GM19455 (cell line): ENCODE data around the gene ARHGAP8.

ENCODE experiments used
- ATAC-seq: cut with Tn5 transposase; IDR thresholded peaks from one replicate; pipeline ENCODE4 v1.9.1; 2021; ENCODE audit not compliant: unreplicated experiment

The ARHGAP8 gene

DNA sequence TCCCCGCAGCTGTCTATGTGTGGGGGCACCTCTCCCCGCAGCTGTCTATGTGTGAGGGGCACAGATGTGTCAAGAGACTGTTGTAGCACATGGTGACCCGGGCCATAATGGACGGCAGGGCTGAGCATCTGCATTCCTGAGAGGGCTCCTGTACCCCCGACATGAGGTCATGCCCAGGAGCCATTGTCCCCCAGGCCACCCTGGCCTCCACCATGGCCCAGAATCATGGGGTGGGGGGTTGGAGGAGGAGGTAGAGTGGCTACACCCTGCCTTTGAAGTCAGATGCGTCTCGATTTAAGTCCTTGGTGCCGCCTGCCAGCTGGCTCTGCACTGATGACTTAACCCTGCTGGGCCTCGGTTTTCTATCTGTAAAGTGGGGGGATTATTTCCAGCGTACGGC, 49.1 kb downstream of the ARHGAP8 start:
- ATAC-seq: no peak

DNA sequence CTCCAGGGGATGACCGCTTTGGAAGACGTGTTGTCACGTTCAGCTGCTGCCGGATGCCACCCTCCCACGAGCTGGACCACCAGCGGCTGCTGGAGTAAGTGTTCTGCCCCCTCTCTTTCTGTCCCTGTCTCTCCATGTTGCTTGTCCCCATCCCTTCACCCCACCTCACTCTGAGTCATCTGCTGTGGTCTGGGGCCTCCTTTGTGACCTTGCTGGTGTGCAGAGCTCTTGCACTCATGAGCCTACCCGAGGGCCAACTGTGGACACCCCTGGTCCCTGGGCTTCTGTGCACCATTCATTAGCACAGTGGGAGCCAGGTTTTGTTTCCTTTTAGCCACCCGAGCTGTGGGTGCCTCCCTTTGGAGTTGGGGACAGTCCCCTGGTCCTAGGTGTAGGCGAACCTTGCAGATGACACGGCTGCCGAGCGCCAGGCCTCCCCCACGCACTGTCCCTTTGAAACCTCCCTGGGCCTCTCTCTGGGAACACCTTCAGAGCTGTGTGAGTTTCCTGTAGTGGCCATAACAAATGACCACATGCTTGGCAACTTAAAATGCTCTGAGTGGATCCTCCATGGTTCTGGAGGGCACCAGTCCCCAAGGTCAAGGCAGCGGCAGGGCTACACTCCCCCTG, 49.8 kb downstream of the ARHGAP8 start:
- ATAC-seq: no peak

DNA sequence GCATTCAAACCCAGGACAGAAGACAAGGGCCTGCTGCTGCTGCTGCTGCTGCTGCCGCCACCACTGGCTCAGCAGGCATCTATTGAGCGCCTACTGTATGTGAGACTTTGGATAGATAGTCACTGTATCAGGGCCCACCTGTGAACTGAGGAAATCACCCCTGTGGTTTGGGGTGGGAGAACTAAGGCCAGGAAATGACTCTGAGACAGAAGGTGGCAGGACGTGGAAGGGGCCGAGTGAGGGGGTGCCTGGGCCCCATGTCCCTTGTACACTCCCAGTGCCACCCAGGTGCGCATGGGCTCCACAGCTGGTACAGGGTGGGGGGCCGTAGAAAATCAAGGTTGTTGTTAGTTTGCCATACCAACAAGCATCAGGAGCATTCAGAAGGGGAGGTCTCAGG, 50.6 kb downstream of the ARHGAP8 start:
- ATAC-seq: no peak

DNA sequence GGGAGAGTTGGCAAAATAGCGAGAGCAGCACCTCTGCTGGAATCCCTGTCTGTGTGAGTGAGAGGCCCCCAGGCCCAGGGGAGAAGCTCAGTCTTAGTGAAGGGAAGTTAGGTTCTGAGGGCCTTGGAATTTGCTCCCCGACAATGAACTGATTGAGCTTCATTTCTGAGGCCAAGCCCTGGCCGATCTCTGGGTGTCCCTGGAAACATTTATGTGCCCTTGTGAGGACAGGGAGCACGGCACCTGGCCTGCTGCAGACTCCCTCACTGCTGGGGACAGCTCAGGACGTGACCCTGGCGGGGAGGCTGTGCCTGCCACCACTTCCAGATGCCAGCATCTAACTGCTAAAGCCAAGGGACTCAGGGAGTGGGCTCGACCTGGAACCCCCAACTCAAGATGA, 52.0 kb downstream of the ARHGAP8 start:
- no peak for ATAC-seq

DNA sequence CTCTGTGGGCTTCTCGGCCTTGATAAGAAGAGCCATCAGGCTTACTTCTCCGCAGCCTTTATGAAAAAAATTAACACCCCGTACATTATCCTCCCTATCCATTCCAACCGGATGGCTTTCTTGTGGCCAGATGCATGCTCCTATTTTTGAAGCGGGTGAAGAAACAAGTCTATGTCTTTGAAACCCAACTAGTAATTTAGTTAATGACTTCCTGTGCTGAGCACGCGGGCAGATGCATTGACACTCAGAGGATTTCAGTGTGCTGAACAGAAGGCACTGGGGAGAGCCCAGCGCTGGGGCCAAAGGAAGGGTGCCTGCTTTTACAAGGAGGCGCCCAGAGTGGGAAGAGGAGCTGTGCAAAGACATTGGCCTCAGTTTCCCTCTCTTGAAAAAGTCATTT, 53.3 kb downstream of the ARHGAP8 start:
- no peak for ATAC-seq

DNA sequence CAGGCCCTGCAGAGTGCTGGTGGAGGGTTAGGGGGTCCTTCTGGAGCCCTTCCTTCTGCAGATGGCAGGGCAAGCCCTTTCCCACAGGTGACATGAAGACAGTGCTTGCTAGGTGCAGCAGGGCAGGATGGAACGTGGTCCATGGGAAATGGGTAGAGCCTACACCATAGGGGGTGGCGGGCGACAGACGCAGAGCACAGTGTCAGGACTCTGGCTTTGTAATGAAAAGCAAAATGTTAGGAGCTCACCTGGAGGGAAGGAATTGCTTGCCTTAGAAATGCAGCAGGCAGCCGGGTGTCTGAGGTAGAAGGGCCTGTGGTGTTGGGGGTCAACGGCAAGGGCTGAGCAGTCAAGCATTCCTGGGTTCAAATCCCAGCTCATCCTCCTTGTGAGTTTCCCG, 54.9 kb downstream of the ARHGAP8 start:
- no peak for ATAC-seq

DNA sequence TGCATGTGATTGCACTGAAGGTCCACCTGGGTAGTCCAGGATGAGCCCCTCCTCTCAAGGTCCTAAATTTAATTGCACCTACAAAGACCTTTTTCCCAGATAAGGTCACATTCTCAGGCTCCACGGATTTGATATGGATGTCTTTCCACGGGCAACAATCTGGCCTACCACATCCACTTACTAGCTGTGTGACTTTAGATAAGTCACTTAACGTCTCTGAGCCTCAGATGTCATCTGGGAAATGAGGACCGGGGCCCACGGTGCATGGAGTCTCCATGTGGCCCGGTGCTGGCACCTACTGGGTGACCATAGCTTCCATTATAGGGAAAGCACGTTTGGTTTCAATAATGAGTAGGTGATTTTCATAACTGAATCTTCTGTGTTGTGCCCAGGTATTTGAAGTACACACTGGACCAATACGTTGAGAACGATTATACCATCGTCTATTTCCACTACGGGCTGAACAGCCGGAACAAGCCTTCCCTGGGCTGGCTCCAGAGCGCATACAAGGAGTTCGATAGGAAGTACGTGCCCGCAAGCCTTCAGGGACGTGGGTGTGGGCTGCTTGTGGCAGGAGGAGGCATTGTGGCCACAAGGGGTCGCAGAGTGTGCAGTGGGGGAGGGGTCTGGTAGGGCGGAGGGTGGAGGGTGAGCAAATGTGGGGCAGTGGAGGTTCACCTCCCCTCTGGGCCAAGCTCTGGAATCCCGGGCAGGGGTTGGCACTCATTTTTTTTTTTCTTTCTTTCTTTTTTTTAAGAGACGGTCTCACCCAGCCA, 55.7 kb downstream of the ARHGAP8 start:
- ATAC-seq: no peak

DNA sequence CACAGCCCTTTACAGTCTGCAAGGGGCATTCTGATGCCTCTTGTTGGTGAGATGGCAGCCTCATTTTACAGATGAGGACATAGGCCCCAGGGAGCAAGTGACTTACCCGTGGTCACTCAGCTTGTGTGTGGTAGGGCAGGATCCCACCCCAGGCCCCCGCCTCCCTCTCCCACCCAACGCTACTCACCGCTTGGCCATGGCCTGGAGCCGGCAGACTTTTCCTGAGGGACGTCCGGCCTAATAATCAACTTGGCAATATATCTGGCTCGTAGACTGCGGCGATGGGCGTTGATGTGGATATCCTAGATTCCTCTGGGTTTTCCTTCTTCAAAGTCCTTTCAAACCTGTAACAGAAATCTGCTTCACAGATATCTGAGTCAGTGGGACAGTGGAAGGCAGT, 57.1 kb downstream of the ARHGAP8 start:
- no peak for ATAC-seq

DNA sequence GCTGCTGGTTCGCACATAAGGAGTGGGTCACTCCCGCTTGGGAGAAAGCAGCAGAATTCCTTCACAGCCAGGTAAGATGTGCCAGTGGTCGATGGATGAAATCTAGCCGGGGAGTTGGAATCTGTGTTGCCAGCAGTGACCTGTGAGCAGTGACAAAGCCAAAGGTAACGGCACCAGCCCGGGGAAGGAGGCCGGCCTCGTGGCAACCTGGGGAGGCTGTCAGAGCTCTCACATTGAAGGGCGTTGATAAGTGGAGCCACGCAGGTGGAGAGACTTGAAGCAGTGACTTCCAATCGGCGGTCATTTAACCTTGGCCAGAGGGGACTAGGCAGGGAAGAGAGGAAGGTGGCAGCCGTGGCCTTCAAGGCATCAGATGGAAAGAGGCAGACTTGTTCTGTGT, 58.8 kb downstream of the ARHGAP8 start:
- no peak for ATAC-seq

DNA sequence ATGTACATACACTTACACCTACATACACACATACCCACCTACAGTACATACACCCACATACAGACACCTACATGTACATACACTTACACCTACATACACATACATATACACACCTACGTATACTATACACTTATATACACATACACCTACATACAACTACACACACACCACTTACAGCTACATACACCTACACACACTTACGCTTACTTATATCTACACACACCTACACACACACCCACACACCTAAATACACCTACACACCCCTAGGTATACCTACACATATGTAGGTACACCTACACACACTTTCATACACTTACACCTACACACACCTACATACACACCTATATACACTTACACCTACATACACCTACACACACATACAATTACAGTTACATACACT, 61.0 kb downstream of the ARHGAP8 start:
- no peak for ATAC-seq

DNA sequence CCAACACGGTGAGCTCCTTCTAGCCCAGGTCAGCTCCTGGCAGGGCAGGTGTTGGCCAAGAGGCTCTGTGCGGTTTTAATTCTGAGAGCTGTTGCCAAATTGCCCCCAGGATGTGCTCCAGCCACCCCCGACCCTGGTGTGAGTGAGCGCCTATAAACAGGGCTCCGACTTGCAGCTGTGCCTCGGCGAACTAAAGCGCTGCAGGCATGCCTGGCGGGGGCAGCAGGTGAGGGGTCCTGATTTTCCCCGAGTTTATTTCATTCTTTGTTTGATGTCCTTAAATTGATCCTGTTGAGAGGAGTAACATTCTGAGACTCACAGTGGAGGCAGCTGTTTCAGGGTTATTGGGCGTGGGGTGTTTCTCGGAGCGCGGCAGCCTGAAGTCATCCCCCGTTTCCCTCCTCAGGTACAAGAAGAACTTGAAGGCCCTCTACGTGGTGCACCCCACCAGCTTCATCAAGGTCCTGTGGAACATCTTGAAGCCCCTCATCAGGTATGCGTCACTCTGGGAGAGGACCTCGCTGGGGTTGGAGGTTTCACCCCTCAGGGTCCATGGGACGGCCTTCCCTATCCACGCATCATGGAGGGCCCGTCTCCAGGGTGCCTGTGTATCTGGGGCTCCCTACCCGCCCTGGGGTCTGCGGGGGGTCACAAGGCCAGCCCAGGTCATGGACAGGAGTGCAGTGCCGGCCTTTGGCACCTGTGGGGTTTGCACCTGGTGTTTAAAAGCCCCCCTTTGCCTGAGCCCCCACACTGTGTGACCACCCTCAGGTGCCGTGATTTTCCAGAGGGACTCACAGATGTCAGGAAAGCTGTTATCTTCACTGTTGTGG, 62.1 kb downstream of the ARHGAP8 start:
- ATAC-seq: no peak

DNA sequence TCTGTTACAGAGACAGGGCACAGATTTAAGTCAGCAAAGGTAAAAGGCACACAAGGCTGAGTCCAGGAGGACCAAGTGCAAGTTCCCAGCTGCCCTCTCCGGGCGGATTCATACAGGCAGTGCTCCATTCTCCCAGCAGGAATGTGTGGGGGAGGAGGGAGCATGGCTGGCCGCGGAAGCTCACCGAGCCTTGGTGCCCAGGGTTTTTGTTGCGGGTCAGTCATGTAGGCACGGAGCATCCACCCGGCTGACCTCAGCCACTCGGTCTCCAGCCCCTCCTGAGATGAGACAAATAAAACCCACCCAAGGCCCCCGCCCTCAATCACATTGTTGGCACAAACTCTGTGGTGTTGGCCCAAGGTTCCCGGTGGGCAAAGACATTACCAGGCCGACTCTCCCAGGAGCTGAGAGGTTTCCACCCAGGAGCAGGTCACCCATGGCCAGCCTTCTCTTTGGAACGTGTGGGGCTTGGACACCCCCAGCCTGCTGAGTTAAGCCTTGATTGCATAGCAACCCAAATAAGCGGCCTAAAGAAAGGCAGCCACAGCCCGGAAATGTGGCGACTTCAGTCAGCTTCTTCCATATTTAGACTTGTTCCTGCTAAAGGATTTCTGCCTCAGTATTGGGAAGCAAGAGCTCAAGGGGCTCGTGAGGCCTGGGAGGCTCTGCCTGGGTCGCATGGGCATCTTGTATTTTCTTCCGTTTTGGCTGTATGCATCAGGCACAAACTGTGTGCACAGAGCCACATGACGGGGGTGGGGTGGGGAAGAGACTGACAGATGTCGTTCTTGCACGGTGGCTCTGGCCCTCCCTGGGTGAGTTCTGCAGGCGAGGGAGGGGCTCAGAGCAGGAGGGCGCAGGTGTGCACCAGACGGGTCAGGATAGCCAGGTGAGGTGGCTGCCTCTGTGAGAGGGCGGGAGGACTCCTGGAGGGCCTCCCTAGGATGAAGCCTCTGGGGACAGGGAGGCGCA, 63.0 kb downstream of the ARHGAP8 start:
- ATAC-seq: no peak

DNA sequence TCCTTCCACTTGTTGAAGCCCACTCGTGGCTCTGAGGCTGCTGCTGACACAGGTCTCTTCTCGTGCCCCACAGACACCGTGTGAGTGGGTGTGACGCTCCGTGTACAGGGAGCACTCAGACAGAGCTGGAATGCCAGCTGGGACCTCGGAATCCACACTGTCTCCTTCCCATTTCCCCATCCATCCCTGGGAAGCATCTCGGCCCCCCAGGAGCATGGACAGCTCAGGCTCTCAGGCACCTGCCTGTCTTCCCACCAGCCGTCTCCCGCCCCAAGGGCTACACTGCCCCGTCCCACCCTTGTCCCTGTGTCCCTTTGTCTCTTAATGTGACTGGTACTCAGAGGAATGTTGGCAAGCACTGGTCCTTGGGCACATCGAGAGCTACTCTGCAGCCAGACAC, 63.8 kb downstream of the ARHGAP8 start:
- no peak for ATAC-seq

DNA sequence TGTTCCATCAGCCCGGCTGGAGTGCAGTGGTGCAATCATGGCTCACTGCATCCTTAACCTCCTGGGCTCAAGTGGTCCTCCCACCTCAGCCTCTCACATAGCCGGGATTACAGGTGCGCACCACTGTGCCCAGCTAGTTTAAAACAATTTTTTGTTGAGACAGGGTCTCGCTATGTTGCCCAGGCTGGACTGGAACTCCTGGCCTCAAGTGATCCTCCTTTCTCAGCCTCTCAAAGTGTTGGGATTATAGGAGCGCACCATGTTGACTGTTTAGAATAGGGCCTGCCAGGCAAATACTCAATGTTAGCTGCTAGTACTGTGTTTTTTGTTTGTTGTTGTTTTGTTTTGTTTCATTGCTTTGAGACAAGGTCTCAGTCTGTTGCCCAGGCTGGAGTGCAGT, 66.4 kb downstream of the ARHGAP8 start:
- ATAC-seq: no peak

DNA sequence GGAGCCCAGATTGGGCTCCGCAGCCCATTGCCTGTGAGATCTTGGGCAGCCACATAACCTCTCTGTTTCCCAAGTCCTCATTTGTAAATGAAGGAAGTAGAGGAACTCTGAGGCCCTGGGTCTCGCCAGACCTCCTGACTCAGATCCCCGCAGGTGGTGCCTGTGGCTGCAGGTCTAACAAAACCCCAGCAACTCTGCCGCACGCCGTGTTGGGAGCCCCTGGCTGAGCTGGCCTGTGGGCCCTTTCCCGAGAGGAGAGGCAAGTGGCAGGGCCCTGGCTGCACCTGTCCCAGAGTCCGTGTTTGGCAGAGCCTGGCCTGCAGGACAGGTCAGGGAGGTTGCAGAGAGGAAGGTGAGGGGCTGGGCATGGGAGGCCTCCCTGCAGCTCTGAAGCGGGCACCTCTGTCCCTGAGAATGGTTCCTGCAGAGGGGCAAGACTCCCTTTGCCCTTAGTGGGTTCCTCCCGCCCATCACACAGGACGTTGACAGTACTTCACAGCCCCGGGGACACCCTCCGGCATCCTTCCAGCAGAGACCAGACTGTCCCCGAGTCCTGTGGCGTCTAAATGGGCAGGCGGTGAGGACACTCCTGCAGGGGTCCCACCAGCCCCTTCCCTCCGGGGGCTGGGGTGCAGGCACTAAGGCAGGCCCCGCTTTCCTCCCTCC, 67.7 kb downstream of the ARHGAP8 start:
- no peak for ATAC-seq

DNA sequence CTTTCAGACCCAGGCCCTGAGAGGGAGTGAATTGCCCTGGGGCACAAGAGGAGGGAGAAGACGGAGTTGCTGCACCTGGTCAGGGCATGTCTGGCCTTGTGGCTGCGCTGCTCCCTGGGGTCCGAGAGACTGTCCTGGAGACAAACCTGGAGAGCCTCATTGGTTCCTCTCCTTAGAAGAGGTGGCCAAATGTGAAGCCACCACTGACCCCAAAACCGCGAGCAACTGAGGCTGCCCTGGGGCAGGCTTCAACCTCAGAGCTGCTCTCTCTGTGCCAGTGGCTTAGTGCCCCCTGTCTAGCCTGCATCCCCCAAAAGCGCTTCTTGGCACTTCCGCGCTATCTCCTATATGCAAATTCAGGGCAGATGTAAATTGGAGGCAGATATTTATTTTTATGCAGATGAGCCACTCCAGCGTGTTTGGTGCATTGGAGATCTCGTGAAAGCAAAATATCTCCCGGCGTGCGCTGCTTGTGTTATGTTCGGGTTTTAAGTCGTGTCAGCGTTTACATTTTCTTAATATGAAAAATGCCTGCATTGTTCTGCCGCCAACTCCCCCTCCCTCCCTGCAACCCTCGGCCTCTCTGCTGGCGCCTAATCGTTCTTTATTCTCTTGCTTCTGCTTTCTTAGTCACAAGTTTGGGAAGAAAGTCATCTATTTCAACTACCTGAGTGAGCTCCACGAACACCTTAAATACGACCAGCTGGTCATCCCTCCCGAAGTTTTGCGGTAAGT, 69.5 kb downstream of the ARHGAP8 start:
- no peak for ATAC-seq

DNA sequence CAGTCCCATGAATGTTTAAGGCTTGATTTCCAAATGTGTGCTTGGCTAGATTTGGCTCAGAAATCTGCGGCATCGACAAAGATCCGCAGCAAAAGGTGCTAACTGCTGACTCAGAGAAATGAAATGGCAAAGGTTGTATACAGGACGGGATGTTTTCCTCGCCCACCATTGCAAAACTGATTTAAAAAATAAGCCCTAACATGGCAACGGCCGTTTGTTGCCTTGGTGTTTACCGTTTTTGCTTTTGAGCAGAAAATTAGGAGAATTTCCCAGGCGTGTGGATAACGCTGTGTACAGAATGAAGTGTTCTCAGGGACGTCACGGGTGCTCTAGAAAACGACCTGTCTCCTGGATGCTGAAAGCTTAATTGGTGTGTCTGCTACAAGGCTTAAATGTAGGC, 70.2 kb downstream of the ARHGAP8 start:
- no peak for ATAC-seq

DNA sequence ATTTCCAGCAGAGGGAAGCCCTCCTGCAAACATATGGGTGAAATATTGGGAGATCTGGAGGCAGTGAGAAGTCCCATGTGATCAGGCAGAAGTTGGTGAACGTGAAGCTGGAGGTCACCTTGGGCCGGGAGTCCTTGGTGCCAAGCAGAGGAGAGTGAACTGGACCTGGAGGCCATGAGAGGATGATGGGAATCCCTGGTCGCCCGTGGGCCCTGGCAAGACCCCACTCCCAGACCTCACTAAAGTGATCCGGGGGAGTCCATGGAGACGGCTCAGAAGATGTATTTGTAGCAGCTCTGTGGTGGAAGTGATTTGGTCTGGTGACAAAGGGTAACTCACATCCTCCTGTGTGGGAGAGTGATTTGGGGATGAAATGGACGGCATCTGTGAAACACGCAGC, 71.0 kb downstream of the ARHGAP8 start:
- no peak for ATAC-seq

DNA sequence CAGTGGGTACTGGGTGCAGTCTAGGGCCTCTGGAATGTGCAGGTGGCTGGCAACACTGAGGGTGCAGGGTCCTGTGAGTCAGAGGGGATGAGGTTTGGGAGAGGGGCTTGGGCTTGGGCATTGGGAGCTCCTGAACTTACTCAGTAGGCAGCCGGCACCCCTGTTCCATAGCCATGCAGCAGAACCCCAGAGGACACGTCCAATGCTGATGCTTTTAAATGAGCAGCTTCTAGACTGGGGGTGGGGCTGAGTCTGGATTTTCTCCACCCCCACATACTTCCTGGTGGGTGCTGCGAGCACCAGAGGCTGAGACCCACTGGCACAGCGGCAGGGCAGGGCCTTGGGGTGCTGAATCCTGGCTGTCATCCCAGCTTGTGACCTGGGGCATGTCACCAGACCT, 71.4 kb downstream of the ARHGAP8 start:
- no peak for ATAC-seq

DNA sequence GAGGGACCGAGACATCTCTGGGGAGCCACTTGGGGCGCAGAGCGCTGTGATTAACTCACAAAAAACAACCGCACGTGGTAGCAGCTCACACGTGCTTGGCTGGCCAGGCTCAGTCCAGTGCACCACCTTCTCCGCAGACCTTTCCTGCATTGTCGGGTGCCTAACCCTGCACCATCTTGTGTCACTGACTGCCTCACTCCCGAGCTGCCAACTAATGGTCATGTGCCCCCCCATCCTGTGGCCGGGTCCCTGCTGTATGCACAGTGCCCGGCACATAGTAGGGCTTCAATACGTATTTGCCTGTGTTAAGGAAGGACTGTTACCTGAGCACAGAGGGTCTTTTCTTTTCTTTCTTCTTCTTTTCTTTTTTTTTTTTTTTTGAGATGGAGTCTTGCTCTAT, 71.9 kb downstream of the ARHGAP8 start:
- ATAC-seq: no peak
